NCI-H510A (cell line): ENCODE measurements around the gene HAUS6.
"Not testable (repeated sequence)": the region's sequence is repeated elsewhere in the genome, so short reads cannot be mapped to it uniquely, and the experiment has no call there.

Experiments
- DNase-seq: peaks from one replicate; lab custom pipeline; 2025; lab: John Stamatoyannopoulos, UW

HAUS6 gene

GRCh38 chr9:19116107-19116790 is 13.5 kb upstream of the HAUS6 start:
- DNase-seq = no peak

- no peak for DNase-seq
Measured at GRCh38 chr9:19114680-19115270, 12.1 kb upstream of the HAUS6 start.

- no peak for DNase-seq
Measured at GRCh38 chr9:19113964-19114679, 11.4 kb upstream of the HAUS6 start.

- DNase-seq = not testable (repeated sequence)
Measured at GRCh38 chr9:19113064-19113611, 10.4 kb upstream of the HAUS6 start.

- DNase-seq = no peak
Measured at GRCh38 chr9:19108038-19108437, 5.3 kb upstream of the HAUS6 start.

DNA sequence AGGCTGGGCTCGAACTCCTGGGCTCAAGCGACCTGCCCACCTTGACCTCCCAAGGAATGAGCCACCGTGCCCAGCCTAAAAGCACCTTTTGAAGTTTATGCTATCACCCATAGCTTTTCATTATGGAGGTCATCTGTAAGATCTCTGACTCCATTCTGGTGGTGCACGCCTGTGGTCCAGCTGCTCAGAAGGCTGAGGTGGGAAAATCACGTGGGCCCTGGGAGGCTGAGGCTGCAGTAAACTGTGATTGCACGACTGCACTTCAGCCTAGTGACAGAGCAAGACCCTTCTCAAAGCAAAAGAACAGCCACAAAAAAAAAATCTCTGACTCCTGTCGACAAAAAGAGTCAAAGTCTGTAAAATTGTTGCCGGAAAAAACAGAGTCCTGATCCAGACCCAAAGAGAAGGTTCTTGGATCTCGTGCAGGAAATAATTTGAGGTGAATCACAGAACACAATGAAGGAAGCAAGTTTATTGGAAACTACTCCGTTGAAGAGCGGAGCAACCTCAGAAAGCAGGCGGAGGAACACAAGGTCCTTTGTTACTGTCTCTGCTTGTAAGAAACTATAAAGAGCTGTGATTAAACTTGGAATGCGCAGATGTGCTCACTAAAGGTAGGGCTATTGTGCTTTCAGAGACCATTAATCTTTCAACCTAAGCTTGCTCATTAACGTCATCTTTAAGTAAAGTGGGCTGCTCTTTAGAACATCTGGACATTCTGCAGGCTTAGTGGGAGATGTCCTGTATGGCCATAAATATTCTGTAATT is 2.0 kb upstream of the HAUS6 start:
- no peak for DNase-seq

DNA sequence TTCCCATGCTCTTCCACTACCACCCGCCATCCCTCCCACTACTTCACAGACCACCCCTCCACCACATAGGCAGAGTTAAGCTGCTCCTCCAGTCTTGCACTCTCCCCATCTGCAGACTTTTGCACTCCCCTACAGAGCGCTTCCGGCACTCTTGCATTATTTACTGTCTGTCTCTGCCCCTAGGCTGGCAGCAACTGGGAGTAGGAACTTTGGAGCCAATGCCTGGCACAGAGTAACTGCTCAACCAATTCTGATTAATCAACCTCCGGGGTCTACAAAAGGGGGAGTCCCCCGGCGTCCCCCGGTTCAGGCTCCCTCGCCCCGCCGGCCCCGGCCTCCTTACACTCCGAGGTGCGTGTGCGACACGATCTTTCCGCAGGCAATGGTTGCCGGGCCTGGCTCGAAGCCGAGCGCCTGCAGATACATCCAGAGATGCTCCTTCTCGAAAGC is 498 bp downstream of the HAUS6 start:
- no peak for DNase-seq

- no peak for DNase-seq
Measured at GRCh38 chr9:19101203-19101602, 1.5 kb downstream of the HAUS6 start.

DNA sequence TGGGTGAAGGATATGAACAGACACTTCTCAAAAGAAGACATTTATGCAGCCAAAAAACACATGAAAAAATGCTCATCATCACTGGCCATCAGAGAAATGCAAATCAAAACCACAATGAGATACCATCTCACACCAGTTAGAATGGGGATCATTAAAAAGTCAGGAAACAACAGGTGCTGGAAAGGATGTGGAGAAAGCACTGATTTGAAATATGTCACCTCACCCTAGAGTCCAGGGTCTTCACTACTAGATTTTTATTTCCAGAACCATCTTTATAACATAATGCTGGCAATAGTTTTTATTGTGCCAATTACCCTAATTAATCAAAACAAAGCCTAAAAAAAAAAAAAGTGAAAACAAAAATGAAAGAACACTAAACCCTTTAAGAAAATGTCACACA is 5.3 kb downstream of the HAUS6 start:
- not testable (repeated sequence) for DNase-seq

GRCh38 chr9:19087106-19088000 is 15.4 kb downstream of the HAUS6 start:
- no peak for DNase-seq

GRCh38 chr9:19085295-19085694 is 17.4 kb downstream of the HAUS6 start:
- DNase-seq = no peak

GRCh38 chr9:19074836-19075235 is 27.9 kb downstream of the HAUS6 start:
- DNase-seq = no peak

- DNase-seq = no peak
Measured at GRCh38 chr9:19074229-19074628, 28.5 kb downstream of the HAUS6 start.

- no peak for DNase-seq
Measured at GRCh38 chr9:19057033-19057432, 45.7 kb downstream of the HAUS6 start.

DNA sequence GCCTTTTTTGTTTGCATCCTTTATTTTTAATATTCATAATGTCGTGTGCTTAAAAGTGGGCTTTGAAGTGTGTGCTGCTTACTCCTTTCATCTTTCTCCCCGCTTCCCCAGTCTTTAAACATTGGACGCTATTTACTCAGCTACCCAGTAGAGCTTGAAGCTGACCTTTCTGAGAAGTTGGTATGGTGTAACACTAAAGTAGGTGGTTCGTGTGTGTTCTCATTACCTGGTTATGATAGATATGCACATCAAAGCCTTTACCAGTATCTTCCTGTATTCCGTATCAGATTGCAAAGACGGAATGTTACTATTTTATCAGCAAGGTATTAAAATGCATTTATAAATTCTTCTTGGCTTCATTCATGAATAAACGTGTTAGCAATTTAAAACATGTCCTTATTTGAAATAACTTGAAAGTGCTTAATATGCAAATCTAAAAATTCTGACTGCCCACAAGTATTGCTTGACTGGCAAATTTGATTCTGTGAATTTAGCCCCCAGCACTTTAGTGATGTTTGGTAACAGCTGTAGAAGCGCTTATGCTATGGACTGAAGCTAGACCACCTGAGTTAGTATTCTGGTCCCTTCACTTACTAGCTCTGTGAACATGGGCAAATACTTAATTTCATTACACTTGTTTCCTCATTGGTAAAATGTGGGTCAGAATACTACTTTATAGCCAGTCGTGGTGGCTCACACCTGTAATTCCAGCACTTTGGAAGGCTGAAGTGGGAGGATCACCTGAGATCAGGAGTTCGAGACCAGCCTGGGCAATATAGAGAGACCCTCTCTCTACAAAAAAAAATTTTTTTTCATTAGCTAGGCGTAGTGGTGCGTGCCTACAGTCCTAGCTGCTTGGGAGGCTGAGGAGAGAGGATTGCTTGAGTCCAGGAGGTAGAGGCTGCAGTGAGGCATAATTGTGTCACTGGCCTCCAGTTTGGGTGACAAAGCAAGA is 51.8 kb downstream of the HAUS6 start:
- DNase-seq = no peak

DNA sequence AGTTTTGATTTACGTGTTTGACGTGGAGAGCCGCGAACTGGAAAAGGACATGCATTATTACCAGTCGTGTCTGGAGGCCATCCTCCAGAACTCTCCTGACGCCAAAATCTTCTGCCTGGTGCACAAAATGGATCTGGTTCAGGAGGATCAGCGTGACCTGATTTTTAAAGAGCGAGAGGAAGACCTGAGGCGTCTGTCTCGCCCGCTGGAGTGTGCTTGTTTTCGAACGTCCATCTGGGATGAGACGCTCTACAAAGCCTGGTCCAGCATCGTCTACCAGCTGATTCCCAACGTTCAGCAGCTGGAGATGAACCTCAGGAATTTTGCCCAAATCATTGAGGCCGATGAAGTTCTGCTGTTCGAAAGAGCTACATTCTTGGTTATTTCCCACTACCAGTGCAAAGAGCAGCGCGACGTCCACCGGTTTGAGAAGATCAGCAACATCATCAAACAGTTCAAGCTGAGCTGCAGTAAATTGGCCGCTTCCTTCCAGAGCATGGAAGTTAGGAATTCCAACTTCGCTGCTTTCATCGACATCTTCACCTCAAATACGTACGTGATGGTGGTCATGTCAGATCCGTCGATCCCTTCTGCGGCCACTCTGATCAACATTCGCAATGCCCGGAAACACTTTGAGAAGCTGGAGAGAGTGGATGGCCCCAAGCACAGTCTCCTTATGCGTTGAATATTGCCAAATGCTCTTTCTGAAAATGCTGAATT is 52.6 kb downstream of the HAUS6 start:
- no peak for DNase-seq

DNA sequence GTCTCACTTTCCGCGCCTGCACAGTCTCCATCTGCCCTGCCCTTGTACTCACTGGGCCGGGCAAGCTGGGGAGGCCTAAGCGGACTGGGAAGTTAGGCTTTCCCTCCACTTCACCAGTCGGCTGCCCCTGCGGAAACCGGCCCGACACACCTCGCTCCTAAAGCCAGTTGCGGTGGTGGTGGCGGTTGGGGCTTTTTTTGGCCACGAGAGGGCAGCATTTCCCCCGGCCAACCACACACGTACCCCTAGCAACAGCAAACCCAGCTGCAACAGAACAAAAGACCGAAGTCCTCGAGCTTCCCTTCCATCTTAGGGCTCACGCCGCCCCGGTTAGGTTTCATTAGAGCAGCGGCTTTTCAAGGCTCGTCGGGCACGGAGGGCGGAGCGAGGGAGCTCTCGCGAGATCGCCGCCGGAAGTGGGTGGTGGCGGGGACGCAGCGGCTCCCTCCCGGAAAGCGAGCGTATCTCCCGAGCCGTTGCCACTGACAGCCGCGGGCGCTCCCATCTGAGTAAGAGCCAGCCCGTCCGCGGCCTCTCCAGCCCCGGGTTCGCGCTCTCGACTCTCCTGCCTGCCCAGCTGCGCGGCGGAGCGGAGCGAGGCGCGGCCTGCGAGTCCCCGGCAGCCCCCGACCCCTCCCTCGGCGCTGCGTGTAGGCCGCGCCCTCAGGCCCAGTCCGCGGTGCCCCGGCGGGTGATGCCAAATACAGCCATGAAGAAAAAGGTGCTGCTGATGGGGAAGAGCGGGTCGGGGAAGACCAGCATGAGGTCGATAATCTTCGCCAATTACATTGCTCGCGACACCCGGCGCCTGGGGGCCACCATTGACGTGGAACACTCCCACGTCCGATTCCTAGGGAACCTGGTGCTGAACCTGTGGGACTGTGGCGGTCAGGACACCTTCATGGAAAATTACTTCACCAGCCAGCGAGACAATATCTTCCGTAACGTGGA is 53.5 kb downstream of the HAUS6 start, which contains the start of gene RRAGA:
TSS of gene RRAGA (plus strand) at position 462 of the 951 bp plus-strand sequence. CDS start at position 695, 233 bp downstream.
- DNase-seq = peak; percentile 83

- no peak for DNase-seq
Measured at GRCh38 chr9:19036611-19037010, 66.1 kb downstream of the HAUS6 start.
